Muscle of arm (tissue), 12 donors: ENCODE data around the gene SRA1. TPM values are rescaled to one million over a fixed set of nuclear protein-coding genes. Genes with fewer than 3 reads are reported as not detected.

Experiments
- DNase-seq: peaks from one replicate; pipeline ENCODE4 v3.0.0-alpha.2; 2013
- polyA plus RNA-seq, 12 donors: library from polyadenylated mRNA; unstranded; fragments of 120-200 nt; gene quantifications; one replicate each; pipeline ENCODE4 v1.2.1, GENCODE V29; 2013; ENCODE audit not compliant: insufficient read length in 12 of 12

SRA1 gene
- polyA plus RNA-seq, 12 donors = 16.2 to 25.3 (median 21.7) TPM; not detected in 1

GRCh38 chr5:140554454-140554853 lies 2.8 kb downstream of the SRA1 start:
- DNase-seq = no peak

- no peak for DNase-seq
Observed at GRCh38 chr5:140553657-140554056, 3.6 kb downstream of the SRA1 start.

- no peak for DNase-seq
Observed at GRCh38 chr5:140551872-140552271, 5.4 kb downstream of the SRA1 start.

GRCh38 chr5:140550147-140551079 lies 6.9 kb downstream of the SRA1 start:
- DNase-seq = no peak

GRCh38 chr5:140549237-140550144 lies 7.8 kb downstream of the SRA1 start:
- peak; percentile 38 for DNase-seq

- no peak for DNase-seq
Observed at GRCh38 chr5:140548791-140549190, 8.5 kb downstream of the SRA1 start.

GRCh38 chr5:140548300-140548688 lies 9.0 kb downstream of the SRA1 start:
- DNase-seq = no peak

- DNase-seq = peak; percentile 99
Observed at GRCh38 chr5:140547508-140548299, 9.6 kb downstream of the SRA1 start, which contains the start of gene EIF4EBP3. Gene EIF4EBP3, plus strand, starts transcription at chr5:140547662. Its CDS starts 76 bp downstream, at chr5:140547738.

GRCh38 chr5:140546851-140547507 lies 10.3 kb downstream of the SRA1 start:
- no peak for DNase-seq

GRCh38 chr5:140545606-140546005 lies 11.7 kb downstream of the SRA1 start:
- DNase-seq = no peak

- DNase-seq = no peak
Observed at GRCh38 chr5:140544986-140545385, 12.3 kb downstream of the SRA1 start.

- no peak for DNase-seq
Observed at GRCh38 chr5:140542972-140543371, 14.3 kb downstream of the SRA1 start.

GRCh38 chr5:140540227-140540626 lies 17.0 kb downstream of the SRA1 start:
- no peak for DNase-seq

- DNase-seq = no peak
Observed at GRCh38 chr5:140524003-140524402, 33.3 kb downstream of the SRA1 start.

GRCh38 chr5:140513124-140513523 lies 44.1 kb downstream of the SRA1 start:
- no peak for DNase-seq

- DNase-seq = no peak
Observed at GRCh38 chr5:140509898-140510297, 47.4 kb downstream of the SRA1 start.

GRCh38 chr5:140502834-140503233 lies 54.4 kb downstream of the SRA1 start:
- no peak for DNase-seq
